ENCODE results near the gene SRSF4. TPM values are rescaled to one million over a fixed set of nuclear protein-coding genes. Genes with fewer than 3 reads are reported as not detected.
A peak's percentile ranks its signal among the peaks of the same experiment; 100 is the strongest.

Gene SRSF4
- total and polyA plus RNA-seq, 3 experiments from 2014 or later = 112 to 119 (median 115) TPM

- Histone ChIP-seq H3K9me3 (ENCODE audit: low read length) (no peaks in the 10 kb centered on the region), H3K4me3 (ENCODE audit: low read length) (no peak overlapping the region), H3K27me3 (ENCODE audit: insufficient read depth, low read length, poor library complexity, severe bottlenecking) (no peaks in the 10 kb centered on the region), H3K27ac (ENCODE audit: low read depth, low read length) (no peak overlapping the region), H3K4me1 (ENCODE audit: insufficient read depth, low read length) (no peaks in the 10 kb centered on the region), H3K36me3 (ENCODE audit: insufficient read depth, low read length) (peaks cover 4% of the 10 kb centered on the region)
- no peak overlapping the region for H3K4me3 Mint-ChIP-seq
- H3K27me3 Mint-ChIP-seq = no peaks in the 10 kb centered on the region
- H3K9me3 Mint-ChIP-seq = no peaks in the 10 kb centered on the region
- H3K27ac Mint-ChIP-seq = peak overlapping the region in 3 of 8 donors; percentile 14 to 48 (median 42)
- POLR2A ChIA-PET = no interaction called here
- DNase-seq = no peak
- H3K36me3 Mint-ChIP-seq = peaks cover 3 to 51% (median 11%) of the 10 kb centered on the region in 3 donors
- CTCF ChIA-PET = interaction anchor here (1.6 kb wide), 1 partner anchor 27 kb away, joined by 4 read pairs; the partner anchor contains the start of gene SRSF4
- no peaks in the 10 kb centered on the region for H3K4me1 Mint-ChIP-seq
Measured at GRCh38 chr1:29209173-29209572, 27.5 kb upstream of the SRSF4 start.

- Mint-ChIP-seq H3K27ac (peak overlapping the region in 4 of 8 donors; percentile 12 to 45 (median 40)), H3K9me3 (no peaks in the 10 kb centered on the region), H3K27me3 (no peaks in the 10 kb centered on the region), H3K4me1 (no peaks in the 10 kb centered on the region), H3K36me3 (peaks cover 3 to 50% (median 11%) of the 10 kb centered on the region in 3 donors), H3K4me3 (no peak overlapping the region)
- Histone ChIP-seq H3K27me3 (ENCODE audit: insufficient read depth, low read length, poor library complexity, severe bottlenecking) (no peaks in the 10 kb centered on the region), H3K4me1 (ENCODE audit: insufficient read depth, low read length) (no peaks in the 10 kb centered on the region), H3K9me3 (ENCODE audit: low read length) (no peaks in the 10 kb centered on the region), H3K27ac (ENCODE audit: low read depth, low read length) (no peak overlapping the region), H3K36me3 (ENCODE audit: insufficient read depth, low read length) (peaks cover 7% of the 10 kb centered on the region), H3K4me3 (ENCODE audit: low read length) (no peak overlapping the region)
- CTCF ChIA-PET = interaction anchor here (1.6 kb wide), 1 partner anchor 27 kb away, joined by 4 read pairs; the partner anchor contains the start of gene SRSF4
- POLR2A ChIA-PET = no interaction called here
- no peak for DNase-seq
Measured at GRCh38 chr1:29208442-29208841, 26.7 kb upstream of the SRSF4 start.

- Histone ChIP-seq H3K27ac (ENCODE audit: low read depth, low read length) (peak overlapping the region; percentile 35), H3K9me3 (ENCODE audit: low read length) (no peaks in the 10 kb centered on the region), H3K4me3 (ENCODE audit: low read length) (no peak overlapping the region), H3K27me3 (ENCODE audit: insufficient read depth, low read length, poor library complexity, severe bottlenecking) (no peaks in the 10 kb centered on the region), H3K4me1 (ENCODE audit: insufficient read depth, low read length) (no peaks in the 10 kb centered on the region), H3K36me3 (ENCODE audit: insufficient read depth, low read length) (peaks cover 25% of the 10 kb centered on the region)
- ChIA-PET POLR2A (interaction anchor here (0.5 to 2.1 kb wide), 2 partner anchors 21 to 490 kb away, joined by 4 to 6 read pairs; partner anchors contain the start of gene SRSF4), CTCF (interaction anchor here (0.7 to 5.5 kb wide), 27 partner anchors 9 to 418 kb away, joined by 3 to 38 read pairs (median 3); partner anchors contain the start of genes EPB41, SRSF4 and TMEM200B)
- Mint-ChIP-seq H3K36me3 (peaks cover 0 to 52% (median 4%) of the 10 kb centered on the region in 3 donors), H3K4me3 (no peak overlapping the region), H3K27me3 (no peaks in the 10 kb centered on the region), H3K4me1 (peaks cover 0 to 5% (median 3%) of the 10 kb centered on the region in 3 donors), H3K9me3 (no peaks in the 10 kb centered on the region), H3K27ac (peak overlapping the region in 1 of 8 donors; percentile 60)
- peak; percentile 69 to 90 (median 83) for DNase-seq
Measured at GRCh38 chr1:29202584-29203340, 21.1 kb upstream of the SRSF4 start.

- Histone ChIP-seq H3K27me3 (ENCODE audit: insufficient read depth, low read length, poor library complexity, severe bottlenecking) (no peaks in the 10 kb centered on the region), H3K27ac (ENCODE audit: low read depth, low read length) (peak overlapping the region; percentile 35), H3K4me3 (ENCODE audit: low read length) (no peak overlapping the region), H3K9me3 (ENCODE audit: low read length) (no peaks in the 10 kb centered on the region), H3K36me3 (ENCODE audit: insufficient read depth, low read length) (peaks cover 25% of the 10 kb centered on the region), H3K4me1 (ENCODE audit: insufficient read depth, low read length) (no peaks in the 10 kb centered on the region)
- H3K27me3 Mint-ChIP-seq = no peaks in the 10 kb centered on the region
- peaks cover 0 to 5% (median 3%) of the 10 kb centered on the region in 3 donors for H3K4me1 Mint-ChIP-seq
- ChIA-PET POLR2A (interaction anchor here (0.5 to 2.1 kb wide), 2 partner anchors 20 to 489 kb away, joined by 4 to 6 read pairs; partner anchors contain the start of gene SRSF4), CTCF (interaction anchor here (0.7 to 5.5 kb wide), 25 partner anchors 8 to 417 kb away, joined by 3 to 38 read pairs (median 4); partner anchors contain the start of genes EPB41, SRSF4 and TMEM200B)
- H3K27ac Mint-ChIP-seq = peak overlapping the region in 1 of 8 donors; percentile 60
- H3K9me3 Mint-ChIP-seq = no peaks in the 10 kb centered on the region
- H3K4me3 Mint-ChIP-seq = no peak overlapping the region
- DNase-seq = peak in 1 of 5 donors; percentile 2
- H3K36me3 Mint-ChIP-seq = peaks cover 0 to 58% (median 5%) of the 10 kb centered on the region in 3 donors
Measured at GRCh38 chr1:29202053-29202452, 20.4 kb upstream of the SRSF4 start.

- Mint-ChIP-seq H3K36me3 (peaks cover 0 to 56% (median 5%) of the 10 kb centered on the region in 3 donors), H3K9me3 (no peaks in the 10 kb centered on the region), H3K27me3 (no peaks in the 10 kb centered on the region), H3K4me3 (no peak overlapping the region), H3K27ac (no peak overlapping the region), H3K4me1 (peaks cover 0 to 5% (median 3%) of the 10 kb centered on the region in 3 donors)
- ChIA-PET POLR2A (interaction anchor here (2.1 kb wide), 1 partner anchor 20 kb away, joined by 6 read pairs; the partner anchor contains the start of gene SRSF4), CTCF (interaction anchor here (1.2 to 5.5 kb wide), 7 partner anchors 20 to 324 kb away, joined by 3 to 38 read pairs (median 22); partner anchors contain the start of gene SRSF4)
- Histone ChIP-seq H3K9me3 (ENCODE audit: low read length) (no peaks in the 10 kb centered on the region), H3K27me3 (ENCODE audit: insufficient read depth, low read length, poor library complexity, severe bottlenecking) (no peaks in the 10 kb centered on the region), H3K36me3 (ENCODE audit: insufficient read depth, low read length) (peaks cover 25% of the 10 kb centered on the region), H3K4me1 (ENCODE audit: insufficient read depth, low read length) (no peaks in the 10 kb centered on the region), H3K27ac (ENCODE audit: low read depth, low read length) (no peak overlapping the region), H3K4me3 (ENCODE audit: low read length) (no peak overlapping the region)
- DNase-seq = peak in 1 of 5 donors; percentile 31
Measured at GRCh38 chr1:29201595-29202051, 19.9 kb upstream of the SRSF4 start.

GRCh38 chr1:29200906-29201594, 19.4 kb upstream of the SRSF4 start:
- H3K27ac ChIP-seq (ENCODE audit: low read depth, low read length) = no peak overlapping the region
- H3K9me3 ChIP-seq (ENCODE audit: low read length) = no peaks in the 10 kb centered on the region
- Mint-ChIP-seq H3K27ac (peak overlapping the region in 1 of 8 donors; percentile 23), H3K4me3 (no peak overlapping the region), H3K9me3 (no peaks in the 10 kb centered on the region), H3K27me3 (no peaks in the 10 kb centered on the region), H3K36me3 (peaks cover 0 to 51% (median 5%) of the 10 kb centered on the region in 3 donors), H3K4me1 (peaks cover 0 to 5% (median 3%) of the 10 kb centered on the region in 3 donors)
- no peak overlapping the region for H3K4me3 ChIP-seq (ENCODE audit: low read length)
- H3K27me3 ChIP-seq (ENCODE audit: insufficient read depth, low read length, poor library complexity, severe bottlenecking) = no peaks in the 10 kb centered on the region
- ChIA-PET POLR2A (interaction anchor here (0.5 to 2.1 kb wide), 2 partner anchors 19 to 33 kb away, joined by 4 to 6 read pairs; partner anchors contain the start of gene SRSF4), CTCF (interaction anchor here (0.8 to 5.5 kb wide), 6 partner anchors 20 to 324 kb away, joined by 3 to 38 read pairs (median 24); partner anchors contain the start of gene SRSF4)
- DNase-seq = peak in 1 of 5 donors; percentile 1
- no peaks in the 10 kb centered on the region for H3K4me1 ChIP-seq (ENCODE audit: insufficient read depth, low read length)
- H3K36me3 ChIP-seq (ENCODE audit: insufficient read depth, low read length) = peaks cover 25% of the 10 kb centered on the region

GRCh38 chr1:29197993-29198392, 16.3 kb upstream of the SRSF4 start:
- H3K9me3 ChIP-seq (ENCODE audit: low read length) = no peaks in the 10 kb centered on the region
- H3K4me1 ChIP-seq (ENCODE audit: insufficient read depth, low read length) = no peaks in the 10 kb centered on the region
- CTCF ChIA-PET = interaction anchor here (1.1 to 4.4 kb wide), 6 partner anchors 16 to 321 kb away, joined by 3 to 26 read pairs (median 4); partner anchors contain the start of gene SRSF4
- H3K4me3 ChIP-seq (ENCODE audit: low read length) = no peak overlapping the region
- H3K4me3 Mint-ChIP-seq = no peak overlapping the region
- no peaks in the 10 kb centered on the region for H3K27me3 Mint-ChIP-seq
- POLR2A ChIA-PET = no interaction called here
- no peak overlapping the region for H3K27ac Mint-ChIP-seq
- H3K9me3 Mint-ChIP-seq = no peaks in the 10 kb centered on the region
- H3K36me3 Mint-ChIP-seq = peaks cover 3 to 58% (median 5%) of the 10 kb centered on the region in 3 donors
- H3K4me1 Mint-ChIP-seq = peaks cover 0 to 5% (median 3%) of the 10 kb centered on the region in 3 donors
- H3K27ac ChIP-seq (ENCODE audit: low read depth, low read length) = no peak overlapping the region
- no peak for DNase-seq
- peaks cover 18% of the 10 kb centered on the region for H3K36me3 ChIP-seq (ENCODE audit: insufficient read depth, low read length)
- no peaks in the 10 kb centered on the region for H3K27me3 ChIP-seq (ENCODE audit: insufficient read depth, low read length, poor library complexity, severe bottlenecking)

Measured in CD8-positive, alpha-beta memory T cell (primary cell).